ENCODE data around the gene ZMAT3.
A peak's percentile ranks its signal among the peaks of the same experiment; 100 is the strongest.

ZMAT3 gene

GRCh38 chr3:179029096-179029495 lies 42.5 kb downstream of the ZMAT3 start:
- no peak for DNase-seq (ENCODE audit: low read depth)
- H3K4me3 ChIP-seq (ENCODE audit: low read depth, low read length), result no peak overlapping the region

DNA sequence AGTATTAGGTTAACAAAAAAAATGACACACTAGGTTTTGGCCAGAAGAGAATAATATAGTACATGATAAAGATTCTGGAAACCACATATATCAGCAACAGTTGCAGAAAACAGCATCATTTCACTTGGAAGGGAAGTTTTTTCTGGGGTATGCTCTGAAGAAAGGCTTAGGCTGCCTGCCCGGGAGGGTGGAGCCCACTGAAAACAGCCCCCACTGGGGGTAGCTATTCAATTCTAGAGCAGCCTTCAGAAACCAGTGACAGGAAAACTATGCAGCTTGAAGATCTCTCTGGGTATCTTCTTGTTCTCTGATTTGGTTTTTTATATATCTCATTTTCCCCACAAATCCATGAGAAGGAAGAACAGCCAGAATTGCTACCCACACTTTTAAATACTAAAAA lies 43.2 kb downstream of the ZMAT3 start:
- DNase-seq (ENCODE audit: low read depth), result no peak
- H3K4me3 ChIP-seq (ENCODE audit: low read depth, low read length), result no peak overlapping the region

- peak; percentile 52 for DNase-seq (ENCODE audit: low read depth)
- H3K4me3 ChIP-seq (ENCODE audit: low read depth, low read length), result no peak overlapping the region
Observed at GRCh38 chr3:179027326-179027900, 44.2 kb downstream of the ZMAT3 start.

DNA sequence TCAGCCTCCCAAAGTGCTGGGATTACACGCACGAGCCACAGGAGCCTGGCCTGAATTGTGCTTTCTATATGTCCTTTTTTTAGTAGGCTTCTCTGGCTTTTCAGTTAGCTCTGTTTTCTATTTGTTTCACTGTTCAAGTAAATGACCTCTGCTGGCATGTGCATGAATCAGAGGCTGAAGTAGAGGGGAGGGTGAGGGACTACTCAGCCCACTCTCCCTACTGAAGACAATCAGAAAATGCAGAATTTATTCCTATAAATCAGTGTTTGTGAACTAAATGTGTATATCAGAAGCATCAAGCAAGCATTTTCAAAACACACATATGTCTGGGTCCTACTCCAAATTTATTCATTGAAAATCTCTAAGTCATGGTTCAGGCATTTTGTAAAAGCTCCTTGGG lies 45.0 kb downstream of the ZMAT3 start:
- peak; percentile 36 for DNase-seq (ENCODE audit: low read depth)
- no peak overlapping the region for H3K4me3 ChIP-seq (ENCODE audit: low read depth, low read length)

- no peak overlapping the region for H3K4me3 ChIP-seq (ENCODE audit: low read depth, low read length)
Observed at GRCh38 chr3:179021119-179021903, 50.3 kb downstream of the ZMAT3 start.

GRCh38 chr3:179020112-179020511 lies 51.5 kb downstream of the ZMAT3 start:
- DNase-seq (ENCODE audit: low read depth), result no peak
- H3K4me3 ChIP-seq (ENCODE audit: low read depth, low read length), result no peak overlapping the region

More at GRCh38 chr3:179021119-179021903, 50.3 kb downstream of the ZMAT3 start:
- DNase-seq (ENCODE audit: low read depth), result no peak

- DNase-seq (ENCODE audit: low read depth), result no peak
- H3K4me3 ChIP-seq (ENCODE audit: low read depth, low read length), result no peak overlapping the region
Observed at GRCh38 chr3:179018808-179019207, 52.8 kb downstream of the ZMAT3 start.

DNA sequence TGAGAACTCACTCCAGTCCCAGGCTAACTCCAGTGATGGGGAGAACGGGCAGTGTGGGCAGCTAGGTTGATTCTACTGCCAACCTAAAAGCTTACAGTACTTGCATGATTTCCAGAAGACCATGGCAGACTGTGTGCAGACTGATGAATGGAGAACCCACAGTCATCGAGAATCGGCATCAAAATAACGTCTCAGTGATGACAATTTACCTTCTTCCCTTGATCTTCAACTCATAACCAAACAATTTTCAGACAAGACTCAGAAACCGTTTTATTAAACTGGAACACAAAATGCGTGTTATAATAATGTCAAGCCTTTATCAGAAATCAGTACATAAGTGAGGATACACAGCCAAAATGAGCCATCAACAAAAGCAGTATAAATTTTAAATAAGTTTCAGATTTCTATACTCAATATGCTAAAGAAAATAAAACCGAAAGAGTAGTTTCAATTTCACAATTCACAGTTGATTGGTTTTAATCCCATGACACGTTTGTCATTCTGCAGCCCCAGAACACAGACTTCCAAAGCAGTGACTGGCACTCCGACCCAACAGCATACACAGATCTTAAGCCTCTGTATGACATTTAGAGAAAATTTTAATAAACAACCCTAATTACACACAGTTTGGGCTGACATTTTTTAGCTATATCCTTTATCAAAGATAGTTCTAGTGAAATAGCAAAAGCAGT lies 54.5 kb downstream of the ZMAT3 start:
- DNase-seq (ENCODE audit: low read depth), result no peak
- no peak overlapping the region for H3K4me3 ChIP-seq (ENCODE audit: low read depth, low read length)

DNA sequence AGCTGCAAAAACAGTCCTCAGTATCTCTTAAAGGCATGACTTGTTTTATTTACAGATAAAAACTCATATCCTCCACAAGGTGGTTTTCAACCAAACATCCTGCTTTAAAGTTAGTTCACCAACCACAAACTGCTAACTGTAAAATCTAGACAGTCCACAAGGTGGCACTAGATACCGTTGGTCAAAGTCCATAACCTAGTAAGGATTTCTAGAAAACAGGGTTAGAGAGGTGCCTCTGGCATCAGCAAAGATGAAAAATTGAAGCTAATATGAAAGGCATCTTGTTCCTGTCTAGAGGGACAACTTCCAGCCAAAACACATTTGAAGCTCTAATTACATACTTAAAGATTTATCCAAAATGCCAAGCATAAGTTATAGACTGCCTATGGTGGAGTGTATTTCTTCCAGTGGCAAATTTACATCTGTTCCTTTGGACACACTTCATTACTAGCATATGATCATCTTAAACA lies 56.0 kb downstream of the ZMAT3 start:
- peak; percentile 30 for DNase-seq (ENCODE audit: low read depth)
- H3K4me3 ChIP-seq (ENCODE audit: low read depth, low read length), result no peak overlapping the region

DNA sequence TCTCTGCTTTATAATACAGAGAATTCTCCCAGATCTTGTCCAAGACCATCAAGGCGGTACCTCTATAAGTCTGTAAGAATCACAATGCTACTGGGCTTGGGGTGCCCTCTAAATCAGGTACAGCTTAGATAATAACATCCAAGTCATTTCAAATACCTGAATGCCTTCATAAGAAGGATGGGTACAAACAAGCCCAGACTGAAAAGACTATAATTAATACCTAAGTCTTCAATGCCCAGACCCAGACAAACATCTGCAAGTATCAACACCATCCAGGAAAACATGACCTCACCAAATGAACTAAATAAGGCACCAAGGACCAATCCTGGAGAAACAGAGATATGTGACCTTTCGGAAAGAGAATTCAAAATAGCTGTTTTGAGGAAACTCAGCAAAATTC lies 65.9 kb downstream of the ZMAT3 start:
- DNase-seq (ENCODE audit: low read depth), result no peak
- H3K4me3 ChIP-seq (ENCODE audit: low read depth, low read length), result no peak overlapping the region

DNA sequence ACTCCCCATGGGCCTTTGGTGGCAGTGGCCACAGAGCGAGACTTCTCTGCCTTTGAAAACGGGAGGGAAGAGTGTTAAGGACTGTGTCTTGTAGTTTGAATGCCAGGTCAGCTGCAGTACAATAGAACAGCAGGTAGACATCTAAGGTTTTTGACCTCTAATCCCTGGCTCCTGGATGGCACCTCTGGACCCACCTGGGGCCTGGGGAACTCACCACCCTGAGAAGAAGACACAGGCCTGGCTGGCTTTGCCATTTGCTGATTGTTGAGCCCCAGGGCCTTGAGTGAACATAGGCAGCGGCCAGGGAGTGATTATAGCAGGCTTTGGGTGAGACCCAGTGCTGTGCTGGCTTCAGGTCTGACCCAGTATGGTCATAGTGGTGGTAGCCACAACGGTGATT lies 66.4 kb downstream of the ZMAT3 start:
- no peak for DNase-seq (ENCODE audit: low read depth)
- H3K4me3 ChIP-seq (ENCODE audit: low read depth, low read length), result no peak overlapping the region

- no peak overlapping the region for H3K4me3 ChIP-seq (ENCODE audit: low read depth, low read length)
- DNase-seq (ENCODE audit: low read depth), result no peak
Observed at GRCh38 chr3:179000659-179001058, 71.0 kb downstream of the ZMAT3 start.

- DNase-seq (ENCODE audit: low read depth), result no peak
- H3K4me3 ChIP-seq (ENCODE audit: low read depth, low read length), result no peak overlapping the region
Observed at GRCh38 chr3:179000144-179000543, 71.5 kb downstream of the ZMAT3 start.

DNA sequence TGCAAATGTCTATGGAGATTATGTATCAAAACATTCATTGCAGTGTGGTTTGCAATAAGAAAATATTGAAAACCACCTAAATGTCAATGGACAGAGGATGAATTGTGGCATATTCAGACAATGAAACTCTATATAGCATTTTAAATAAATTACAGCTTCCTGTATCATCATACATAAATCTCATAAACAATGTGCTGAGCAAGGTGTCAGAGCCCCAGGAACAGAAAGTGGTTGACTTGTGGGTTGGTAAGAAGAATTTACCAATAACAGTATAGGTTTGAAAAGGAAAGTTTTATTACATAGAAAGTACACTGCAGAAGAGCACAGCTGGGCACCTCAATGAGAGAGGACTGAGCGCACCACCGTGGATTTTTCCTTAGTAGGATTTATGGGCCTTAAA lies 75.2 kb downstream of the ZMAT3 start:
- H3K4me3 ChIP-seq (ENCODE audit: low read depth, low read length), result no peak overlapping the region
- no peak for DNase-seq (ENCODE audit: low read depth)

- DNase-seq (ENCODE audit: low read depth), result no peak
- no peak overlapping the region for H3K4me3 ChIP-seq (ENCODE audit: low read depth, low read length)
Observed at GRCh38 chr3:178990293-178990692, 81.3 kb downstream of the ZMAT3 start.

DNA sequence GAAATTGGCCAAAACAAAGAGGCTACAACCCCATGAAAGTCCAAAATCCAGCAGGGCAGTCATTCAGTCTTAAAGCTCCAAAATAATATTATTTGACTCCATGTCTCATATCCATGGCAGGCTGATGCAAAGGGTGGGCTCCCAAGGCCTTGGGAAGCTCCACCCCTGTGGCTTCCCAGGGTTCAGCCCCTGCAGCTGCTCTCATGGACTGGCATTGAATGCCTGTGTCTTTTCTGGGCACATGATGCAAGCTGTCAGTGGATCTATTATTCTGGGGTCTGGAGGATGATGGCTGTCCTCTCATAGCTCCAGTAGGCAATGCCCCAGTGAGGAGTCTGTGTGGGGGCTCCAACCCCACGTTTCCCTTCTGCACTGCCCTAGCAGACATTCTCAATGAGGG lies 81.8 kb downstream of the ZMAT3 start:
- H3K4me3 ChIP-seq (ENCODE audit: low read depth, low read length), result no peak overlapping the region
- no peak for DNase-seq (ENCODE audit: low read depth)

- no peak for DNase-seq (ENCODE audit: low read depth)
- no peak overlapping the region for H3K4me3 ChIP-seq (ENCODE audit: low read depth, low read length)
Observed at GRCh38 chr3:178987745-178988144, 83.9 kb downstream of the ZMAT3 start.

- no peak overlapping the region for H3K4me3 ChIP-seq (ENCODE audit: low read depth, low read length)
- DNase-seq (ENCODE audit: low read depth), result no peak
Observed at GRCh38 chr3:178986456-178986855, 85.2 kb downstream of the ZMAT3 start.

DNA sequence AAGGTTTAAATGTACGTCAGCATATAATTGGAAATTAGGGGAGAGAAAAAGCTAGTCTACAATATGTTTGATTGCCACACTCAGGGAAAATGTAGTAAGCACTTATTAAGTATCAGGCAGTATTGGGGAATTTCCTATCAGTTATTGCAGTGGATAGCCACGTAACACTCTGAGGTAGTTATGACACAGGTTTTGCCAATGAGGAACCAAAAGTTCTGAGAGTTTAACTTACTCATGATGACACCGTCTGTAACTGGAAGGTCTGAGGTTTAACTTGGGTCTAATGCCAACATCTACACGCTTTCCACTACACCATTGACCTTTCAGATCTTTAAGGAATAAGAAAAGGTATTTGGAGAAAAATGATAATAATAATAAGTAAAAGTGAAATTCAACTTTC lies 89.5 kb downstream of the ZMAT3 start:
- no peak overlapping the region for H3K4me3 ChIP-seq (ENCODE audit: low read depth, low read length)
- peak; percentile 41 for DNase-seq (ENCODE audit: low read depth)

DNA sequence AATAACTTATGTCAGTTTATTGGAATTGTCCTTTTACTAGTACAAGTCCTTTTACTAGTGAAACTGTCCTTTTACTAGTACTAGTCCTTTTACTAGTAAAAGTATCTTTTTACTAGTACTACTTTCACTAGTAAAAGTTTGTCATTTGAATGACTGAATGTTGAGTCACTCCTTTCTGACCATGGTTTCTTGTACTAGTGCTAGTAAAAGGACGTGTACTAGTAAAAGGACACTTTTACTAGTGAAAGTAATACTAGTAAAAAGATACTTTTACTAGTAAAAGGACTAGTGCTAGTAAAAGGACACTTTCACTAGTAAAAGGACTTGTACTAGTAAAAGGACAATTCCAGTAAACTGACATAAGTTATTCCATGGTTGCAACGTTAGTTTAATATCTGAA lies 96.3 kb downstream of the ZMAT3 start:
- H3K4me3 ChIP-seq (ENCODE audit: low read depth, low read length), result no peak overlapping the region
- no peak for DNase-seq (ENCODE audit: low read depth)

DNA sequence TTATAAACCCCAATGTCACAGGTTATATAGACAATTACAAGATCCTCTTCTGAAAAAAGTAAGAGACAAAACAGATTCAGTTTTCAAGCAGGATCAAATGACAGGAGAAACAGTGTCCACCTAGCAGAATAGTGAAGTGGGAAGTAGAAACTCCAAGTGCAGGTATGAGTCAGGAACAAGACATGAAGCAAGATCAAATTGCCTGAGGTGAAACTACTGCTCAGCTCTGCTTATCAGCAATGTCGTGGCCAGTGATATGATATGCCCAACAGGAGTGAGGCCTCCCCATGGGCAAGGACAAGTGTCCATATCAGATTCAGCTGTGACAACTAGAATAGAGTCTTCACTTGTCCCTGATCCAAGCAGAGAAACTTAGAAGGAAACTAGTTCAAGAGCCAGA lies 100.0 kb downstream of the ZMAT3 start:
- no peak overlapping the region for H3K4me3 ChIP-seq (ENCODE audit: low read depth, low read length)
- DNase-seq (ENCODE audit: low read depth), result no peak
